SH-SY5Y (cell line): Measurements from ENCODE around the gene DPP6.

Source experiments
- GATA2 ChIP-seq: IDR thresholded peaks from 2 replicates; pipeline ENCODE4 v1.6.1; 2011; ENCODE audit warnings: mild to moderate bottlenecking, low read depth, low read length
- GATA3 ChIP-seq: IDR thresholded peaks from 2 replicates; pipeline ENCODE4 v1.6.1; 2011; ENCODE audit warnings: low read depth, mild to moderate bottlenecking, low read length, moderate library complexity

DNA sequence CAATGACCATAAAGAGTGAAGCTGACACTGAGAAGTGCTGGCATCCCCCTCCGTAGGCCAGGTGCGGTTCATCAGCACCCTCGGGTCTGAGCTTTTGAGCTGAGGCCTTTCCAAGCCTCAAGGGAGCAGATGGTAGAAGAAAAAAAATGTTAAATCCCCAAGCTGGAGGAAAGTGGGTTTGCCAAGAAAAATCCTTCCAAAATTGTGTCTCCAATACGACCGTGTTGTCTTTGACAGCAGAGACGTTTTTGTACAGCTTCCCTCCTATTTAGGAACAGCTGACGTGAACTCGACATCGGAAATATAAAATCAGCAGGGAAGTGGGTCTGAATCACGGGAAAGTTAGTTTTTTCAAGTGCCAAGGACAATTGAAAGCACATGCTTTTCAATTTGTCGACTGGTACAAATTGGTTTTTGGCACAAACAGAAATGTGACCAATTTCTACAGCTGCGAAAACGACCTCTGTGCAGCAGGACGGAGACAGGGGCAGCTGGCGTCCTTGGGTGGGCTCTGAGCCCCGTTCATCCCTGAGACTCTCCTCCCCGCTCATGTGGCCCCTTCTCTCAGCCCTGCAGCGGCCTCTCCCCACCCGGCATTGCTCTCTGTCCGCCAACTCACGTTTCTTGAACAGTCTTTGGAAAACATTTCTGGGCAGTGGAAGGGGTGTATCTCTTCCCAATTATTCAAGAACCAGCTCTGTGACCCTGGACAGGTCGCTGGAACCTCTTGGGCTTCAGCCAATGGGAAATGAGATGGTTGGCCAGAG, 860.9 kb downstream of the DPP6 start:
- TF ChIP-seq GATA3 (no peak), GATA2 (no peak)
